ENCODE measurements around the gene ATXN7L3B.

GRCh38 chr12:74537707-74538385, at the start of gene ATXN7L3B:
- no peak for TF ChIP-seq ZNF462 (CRISPR knock-in tag; IDR thresholded peaks at IDR 0.05)
- no peak for TF ChIP-seq EZH2 (IDR thresholded peaks at IDR 0.05; ENCODE audit: low read depth, unreplicated experiment)
- TF ChIP-seq CTCF (conservative IDR thresholded peaks at IDR 0.05; ENCODE audit: low read depth in 2 of 2), result no peak
- TF ChIP-seq NANOG (IDR thresholded peaks at IDR 0.05; ENCODE audit: borderline replicate concordance), result no peak
- TF ChIP-seq REST (IDR thresholded peaks at IDR 0.05; ENCODE audit: unreplicated experiment), result no peak
- no peak for TF ChIP-seq CREB1 (CRISPR knock-in tag; IDR thresholded peaks at IDR 0.05; ENCODE audit: low read depth)
- no peak for TF ChIP-seq EZH2phosphoT487 (IDR thresholded peaks at IDR 0.05; ENCODE audit: unreplicated experiment)
- TF ChIP-seq POLR2AphosphoS5 (IDR thresholded peaks at IDR 0.05; ENCODE audit: low read depth), result peak; percentile 78
- TF ChIP-seq JUNB (IDR thresholded peaks at IDR 0.05; ENCODE audit: unreplicated experiment), result no peak
- TF ChIP-seq STAT1 (IDR thresholded peaks at IDR 0.05; ENCODE audit: unreplicated experiment), result no peak
- no peak for TF ChIP-seq ZNF331 (CRISPR knock-in tag; IDR thresholded peaks at IDR 0.05; ENCODE audit: low read depth)
- TF ChIP-seq ETS1 (IDR thresholded peaks at IDR 0.05), result peak; percentile 71
- TF ChIP-seq ZNF114 (CRISPR knock-in tag; IDR thresholded peaks at IDR 0.05), result no peak

All from GM23338 (cell line).